CD14-positive monocyte (primary cell): ENCODE data around the gene ZIC5. TPM values are rescaled to one million over a fixed set of nuclear protein-coding genes. Genes with fewer than 3 reads are reported as not detected.

Experiments
- DNase-seq, 3 donors: peaks; one replicate each; pipeline ENCODE4 v3.0.0-alpha.2; 2011 to 2022
- H2AFZ ChIP-seq: 2 replicates; pipeline ENCODE4 v1.6.0; 2012; ENCODE audit warnings: mild to moderate bottlenecking, low read depth, low read length, inconsistent platforms; ENCODE audit not compliant: insufficient read depth, poor library complexity, severe bottlenecking
- H3K27ac ChIP-seq, 2 donors: 1 replicate in 1 of 2; 2 replicates in 1 of 2; pipeline ENCODE4 v1.5.1; 2012 to 2013; ENCODE audit warnings: low read length in 2 of 2, control low read depth in 1 of 2, inconsistent platforms in 1 of 2, low read depth in 1 of 2, mild to moderate bottlenecking in 1 of 2
- H3K27me3 ChIP-seq, 2 donors: one replicate each; pipeline versions ENCODE4 v1.6.0 to v1.6.1; 2011 to 2013; ENCODE audit warnings: low read length in 2 of 2; ENCODE audit not compliant: control insufficient read depth in 2 of 2, insufficient read depth in 2 of 2
- H3K36me3 ChIP-seq, 2 donors: replicated peaks in 1 of 2; 1 replicate in 1 of 2; 2 replicates in 1 of 2; pipeline versions ENCODE4 v1.5.1 to v1.6.1; 2012 to 2013; ENCODE audit warnings: low read length in 2 of 2, control low read depth in 1 of 2, inconsistent platforms in 1 of 2, mild to moderate bottlenecking in 1 of 2; ENCODE audit not compliant: insufficient read depth in 2 of 2, control insufficient read depth in 1 of 2
- H3K4me1 ChIP-seq, 2 donors: 1 replicate in 1 of 2; 2 replicates in 1 of 2; pipeline versions ENCODE4 v1.5.1 to v1.6.1; 2012 to 2013; ENCODE audit warnings: low read length in 2 of 2, control low read depth in 1 of 2, inconsistent platforms in 1 of 2, mild to moderate bottlenecking in 1 of 2, moderate library complexity in 1 of 2; ENCODE audit not compliant: insufficient read depth in 2 of 2, control insufficient read depth in 1 of 2
- H3K4me2 ChIP-seq: replicated peaks from 2 replicates; pipeline ENCODE3; 2012; ENCODE audit warnings: low read length, moderate library complexity, mild to moderate bottlenecking; ENCODE audit not compliant: poor library complexity, severe bottlenecking; ENCODE audit errors: extremely low read depth
- H3K4me3 ChIP-seq, 3 experiments: fragments of 200-600 bp in 1 of 3; sonication (generic) in 1 of 3; replicated peaks in 1 of 3; 1 replicate in 2 of 3; 2 replicates in 1 of 3; pipeline ENCODE4 v1.5.1; 2011 to 2013; ENCODE audit warnings: low read length in 3 of 3, mild to moderate bottlenecking in 3 of 3, control low read depth in 2 of 3, low read depth in 2 of 3, inconsistent platforms in 1 of 3, moderate library complexity in 1 of 3
- H3K79me2 ChIP-seq: 2 replicates; pipeline ENCODE4 v1.6.0; 2012; ENCODE audit warnings: mild to moderate bottlenecking, control low read depth, inconsistent platforms, low read length, moderate library complexity; ENCODE audit not compliant: insufficient read depth
- H3K9ac ChIP-seq: 2 replicates; pipeline ENCODE4 v1.6.0; 2017; ENCODE audit warnings: low read length, mild to moderate bottlenecking; ENCODE audit not compliant: insufficient read depth, poor library complexity, severe bottlenecking
- H3K9me3 ChIP-seq, 2 donors: replicated peaks in 1 of 2; 1 replicate in 1 of 2; 2 replicates in 1 of 2; pipeline versions ENCODE4 v1.5.1 to v1.6.1; 2012 to 2013; ENCODE audit warnings: low read length in 2 of 2, control low read depth in 1 of 2; ENCODE audit not compliant: control insufficient read depth in 1 of 2, insufficient read depth in 1 of 2
- H4K20me1 ChIP-seq: 2 replicates; pipeline ENCODE4 v1.6.0; 2012; ENCODE audit warnings: mild to moderate bottlenecking, low read length, control low read depth, moderate library complexity; ENCODE audit not compliant: insufficient read depth
- H3K27ac Mint-ChIP-seq, 7 donors: one replicate each; pipeline ENCODE4 v1.8.0; 2020; ENCODE audit warnings: mild to moderate bottlenecking in 7 of 7, mixed read lengths in 7 of 7, moderate library complexity in 6 of 7, inconsistent platforms in 2 of 7
- H3K27me3 Mint-ChIP-seq, 3 donors: one replicate each; pipeline ENCODE4 v1.8.0; 2021 to 2022; ENCODE audit warnings: low read depth in 3 of 3, mild to moderate bottlenecking in 3 of 3, mixed read lengths in 3 of 3, moderate library complexity in 3 of 3, inconsistent platforms in 1 of 3
- H3K36me3 Mint-ChIP-seq, 2 donors: one replicate each; pipeline ENCODE4 v1.8.0; 2020; ENCODE audit warnings: mixed read lengths in 2 of 2, inconsistent platforms in 1 of 2, mild to moderate bottlenecking in 1 of 2
- H3K4me1 Mint-ChIP-seq: one replicate; pipeline ENCODE4 v1.8.0; 2020; ENCODE audit warnings: mild to moderate bottlenecking, mixed read lengths
- H3K4me3 Mint-ChIP-seq, 2 donors: one replicate each; pipeline ENCODE4 v1.8.0; 2020; ENCODE audit warnings: mild to moderate bottlenecking in 2 of 2, mixed read lengths in 2 of 2, moderate library complexity in 1 of 2
- H3K9me3 Mint-ChIP-seq, 7 donors: one replicate each; pipeline ENCODE4 v1.8.0; 2020 to 2022; ENCODE audit warnings: mixed read lengths in 7 of 7, mild to moderate bottlenecking in 6 of 7, moderate library complexity in 6 of 7, inconsistent platforms in 2 of 7
- CTCF ChIP-seq: fragments of 200-600 bp; IDR thresholded peaks from one replicate; pipeline ENCODE4 v1.8.0; 2022; ENCODE audit warnings: antibody characterized with exemption, mild to moderate bottlenecking
- WGBS: methylation state at CpG from one replicate; pipeline ENCODE4 v1.1.5; 2013; ENCODE audit warnings: missing lambda C conversion rate; ENCODE audit not compliant: insufficient coverage; 5-methylcytosine and 5-hydroxymethylcytosine counted together
- intact Hi-C, 2 donors: fragments of 100-400 bp; cut with micrococcal nuclease; formaldehyde crosslinking; loops; one replicate each; pipeline versions ENCODE4 v1.15.0 to v1.15.1; 2023
- polyA plus RNA-seq, 3 donors: library from polyadenylated mRNA; depleted of rRNA in 1 of 3; unstranded in 2 of 3; stranded (reverse) in 1 of 3; fragments of 300-500 nt in 2 of 3; fragments of >200 nt in 1 of 3; fragmentation: Illumina TruSeq in 2 of 3; gene quantifications; 1 replicate in 2 of 3; 2 replicates in 1 of 3; pipeline ENCODE4 v1.2.3, GENCODE V29; 2012 to 2021

Gene ZIC5
- polyA plus RNA-seq, 3 donors, result not detected

- no peak overlapping the region for H3K9ac ChIP-seq
- H3K4me3 Mint-ChIP-seq, result no peak overlapping the region
- WGBS, result 79% methylated on average over 2 of the region's 6 CpGs
Measured at GRCh38 chr13:99944606-99945005, 27.0 kb downstream of the ZIC5 start.

GRCh38 chr13:99944102-99944501 is 27.5 kb downstream of the ZIC5 start:
- 94% methylated on average over 2 of the region's 7 CpGs for WGBS
- Mint-ChIP-seq H3K36me3 (no peaks in the 10 kb centered on the region), H3K9me3 (no peaks in the 10 kb centered on the region), H3K27me3 (peaks cover 35 to 53% (median 38%) of the 10 kb centered on the region in 3 donors), H3K4me1 (no peaks in the 10 kb centered on the region), H3K4me3 (no peak overlapping the region), H3K27ac (no peak overlapping the region)
- no peak overlapping the region for H3K9ac ChIP-seq
- H3K27ac ChIP-seq, result no peak overlapping the region
- H3K36me3 ChIP-seq, result no peaks in the 10 kb centered on the region
- no peaks in the 10 kb centered on the region for H4K20me1 ChIP-seq
- TF ChIP-seq CTCF, result no peak
- H3K4me1 ChIP-seq, result no peaks in the 10 kb centered on the region
- H3K79me2 ChIP-seq, result no peaks in the 10 kb centered on the region
- H3K27me3 ChIP-seq, result peaks cover 2 to 20% of the 10 kb centered on the region in 2 donors
- intact Hi-C loops, result no loop called here
- H2AFZ ChIP-seq, result no peak overlapping the region
- H3K4me2 ChIP-seq, result no peak overlapping the region
- H3K4me3 ChIP-seq, result no peak overlapping the region
- H3K9me3 ChIP-seq, result no peaks in the 10 kb centered on the region
- no peak for DNase-seq

More at GRCh38 chr13:99944606-99945005, 27.0 kb downstream of the ZIC5 start:
- no peaks in the 10 kb centered on the region for H3K36me3 Mint-ChIP-seq
- Histone ChIP-seq H3K27ac (no peak overlapping the region), H3K27me3 (peaks cover 4 to 24% of the 10 kb centered on the region in 2 donors), H4K20me1 (no peaks in the 10 kb centered on the region), H3K4me2 (no peak overlapping the region), H3K36me3 (no peaks in the 10 kb centered on the region), H3K4me3 (no peak overlapping the region), H3K9me3 (no peaks in the 10 kb centered on the region), H2AFZ (no peak overlapping the region), H3K79me2 (no peaks in the 10 kb centered on the region), H3K4me1 (no peaks in the 10 kb centered on the region)
- DNase-seq, result no peak
- H3K27ac Mint-ChIP-seq, result no peak overlapping the region
- intact Hi-C loops, result no loop called here
- TF ChIP-seq CTCF, result no peak
- H3K4me1 Mint-ChIP-seq, result no peaks in the 10 kb centered on the region
- peaks cover 0 to 2% (median 0%) of the 10 kb centered on the region in 7 donors for H3K9me3 Mint-ChIP-seq
- peaks cover 35 to 57% (median 43%) of the 10 kb centered on the region in 3 donors for H3K27me3 Mint-ChIP-seq
